GM19438 (cell line): ENCODE data around the gene RAD9B.

Source experiments
- ATAC-seq: cut with Tn5 transposase; IDR thresholded peaks from one replicate; pipeline ENCODE4 v1.9.1; 2021; ENCODE audit warnings: low read depth; ENCODE audit not compliant: unreplicated experiment

Gene RAD9B

GRCh38 chr12:110550981-110551380, 48.9 kb downstream of the RAD9B start:
- ATAC-seq: no peak
